Mammary epithelial cell (primary cell): ENCODE data around the gene AHRR.

Source experiments
- CTCF ChIP-seq, 2 donors: IDR thresholded peaks in 1 of 2; conservative IDR thresholded peaks in 1 of 2; 2 replicates each; pipeline ENCODE4 v1.5.1; 2011 to 2012; ENCODE audit warnings: inconsistent platforms in 2 of 2, low read length in 2 of 2, mild to moderate bottlenecking in 2 of 2, control low read depth in 1 of 2, low read depth in 1 of 2; ENCODE audit not compliant: insufficient read depth in 1 of 2; ENCODE audit errors: extremely low read depth in 1 of 2
- EZH2 ChIP-seq: IDR thresholded peaks from 2 replicates; pipeline ENCODE4 v1.6.1; 2012; ENCODE audit warnings: low read length, inconsistent platforms, borderline replicate concordance

DNA sequence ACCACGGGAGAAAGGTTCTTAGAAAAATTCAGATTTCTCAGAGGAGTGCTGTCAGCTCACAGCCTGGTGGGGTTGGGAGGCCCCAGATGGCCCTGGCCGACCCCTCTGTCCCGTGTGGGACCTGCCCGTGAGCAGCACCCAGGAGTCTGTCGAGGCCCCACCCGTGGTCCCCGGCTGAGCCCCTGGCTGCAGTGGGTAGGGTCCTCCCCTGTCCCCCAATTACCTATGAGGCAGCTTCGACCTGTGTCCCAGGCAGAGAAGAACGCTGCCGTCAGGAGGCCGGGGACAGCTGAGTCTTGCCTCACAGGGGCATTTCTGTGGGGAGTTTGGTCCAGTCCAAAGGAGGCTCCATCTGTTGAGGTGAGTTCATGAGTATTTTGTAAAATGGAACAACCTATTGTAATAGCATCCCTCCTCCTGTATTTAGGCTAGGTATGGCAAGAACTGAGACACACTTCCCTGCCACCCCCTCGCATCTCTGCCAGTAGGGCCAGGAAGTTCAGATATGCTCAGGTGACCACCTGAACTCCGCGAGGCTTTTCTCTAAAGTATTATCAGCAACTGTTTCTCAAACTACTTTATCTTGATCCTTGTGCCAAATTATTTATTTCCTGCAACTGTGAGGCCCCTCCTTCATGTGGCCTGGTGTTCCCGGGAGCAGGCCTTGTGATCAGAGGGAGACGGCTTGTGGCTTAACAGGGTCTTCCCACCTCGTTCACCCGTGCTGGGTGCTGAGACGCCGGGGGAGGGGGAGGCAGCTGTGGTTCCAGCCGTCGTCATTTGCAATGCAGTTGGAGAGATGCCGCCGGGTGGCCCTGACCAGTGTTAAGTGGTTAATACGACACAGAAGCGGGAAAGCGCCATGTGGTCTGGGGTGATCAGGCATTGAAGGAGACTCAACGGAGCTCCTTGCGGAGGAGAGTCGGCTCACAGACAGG is 1.7 kb downstream of the AHRR start:
- no peak for TF ChIP-seq CTCF (conservative IDR thresholded peaks at IDR 0.05 in 1 of 2, IDR thresholded peaks at IDR 0.05 in 1 of 2; ENCODE audit: extremely low read depth in 1 of 2, insufficient read depth in 1 of 2, low read depth in 1 of 2, low read length in 2 of 2)
- TF ChIP-seq EZH2, result no peak
